ENCODE data around the gene AP1M1. TPM values are rescaled to one million over a fixed set of nuclear protein-coding genes. Genes with fewer than 3 reads are reported as not detected.

The AP1M1 gene
- total RNA-seq, 6 donors from 2014 or later, result 45.7 to 87.7 (median 62.5) TPM

- ATAC-seq (ENCODE audit: low FRiP score in 2 of 2), result no peak
Measured at GRCh38 chr19:16265205-16265604, 67.5 kb downstream of the AP1M1 start.

GRCh38 chr19:16265890-16266585 is 68.3 kb downstream of the AP1M1 start:
- Histone ChIP-seq H3K36me3 (no peaks in the 10 kb centered on the region), H3K9me3 (no peaks in the 10 kb centered on the region), H3K4me1 (peaks cover 17 to 26% (median 23%) of the 10 kb centered on the region in 4 donors), H3K27me3 (no peaks in the 10 kb centered on the region), H3K27ac (no peak overlapping the region), H3K4me3 (no peak overlapping the region)
- no peak for TF ChIP-seq POLR2A (IDR thresholded peaks at IDR 0.05)
- no peak for TF ChIP-seq CTCF (IDR thresholded peaks at IDR 0.05)
- TF ChIP-seq EP300 (IDR thresholded peaks at IDR 0.05), result no peak
- TF ChIP-seq POLR2AphosphoS5 (IDR thresholded peaks at IDR 0.05), result no peak
- DNase-seq (no peak), ATAC-seq (ENCODE audit: low FRiP score in 2 of 2) (no peak)
- WGBS, 2 donors, result 94 to 97% methylated on average over 9 to 14 of the region's 14 CpGs

More at GRCh38 chr19:16265205-16265604, 67.5 kb downstream of the AP1M1 start:
- WGBS, 2 donors, result 87 to 96% methylated on average over 3 of the region's 3 CpGs
- Histone ChIP-seq H3K4me3 (no peak overlapping the region), H3K36me3 (no peaks in the 10 kb centered on the region), H3K27me3 (no peaks in the 10 kb centered on the region), H3K27ac (no peak overlapping the region), H3K4me1 (peaks cover 21 to 26% (median 23%) of the 10 kb centered on the region in 4 donors), H3K9me3 (no peaks in the 10 kb centered on the region)
- no peak for DNase-seq
- TF ChIP-seq CTCF (IDR thresholded peaks at IDR 0.05) (no peak), EP300 (IDR thresholded peaks at IDR 0.05) (no peak), POLR2AphosphoS5 (IDR thresholded peaks at IDR 0.05) (no peak), POLR2A (IDR thresholded peaks at IDR 0.05) (no peak)

- Histone ChIP-seq H3K27ac (no peak overlapping the region), H3K4me1 (peaks cover 14 to 23% (median 21%) of the 10 kb centered on the region in 4 donors), H3K27me3 (no peaks in the 10 kb centered on the region), H3K36me3 (no peaks in the 10 kb centered on the region), H3K4me3 (no peak overlapping the region), H3K9me3 (no peaks in the 10 kb centered on the region)
- WGBS, 2 donors, result 48 to 65% methylated on average over 6 to 14 of the region's 14 CpGs
- ATAC-seq (ENCODE audit: low FRiP score in 2 of 2) (peak in 1 of 2 donors; percentile 13), DNase-seq (no peak)
- no peak for TF ChIP-seq POLR2A (IDR thresholded peaks at IDR 0.05)
- no peak for TF ChIP-seq CTCF (IDR thresholded peaks at IDR 0.05)
- no peak for TF ChIP-seq POLR2AphosphoS5 (IDR thresholded peaks at IDR 0.05)
- no peak for TF ChIP-seq EP300 (IDR thresholded peaks at IDR 0.05)
Measured at GRCh38 chr19:16266586-16266942, 68.9 kb downstream of the AP1M1 start.

- WGBS, 2 donors, result 88 to 97% methylated on average over 15 to 16 of the region's 17 CpGs
- peaks cover 0 to 4% (median 2%) of the 10 kb centered on the region in 4 donors for H3K4me1 ChIP-seq
- no peaks in the 10 kb centered on the region for H3K27me3 ChIP-seq
- DNase-seq (peak in 1 of 2 donors; percentile 72), ATAC-seq (ENCODE audit: low FRiP score in 2 of 2) (no peak)
- TF ChIP-seq POLR2AphosphoS5 (IDR thresholded peaks at IDR 0.05), result no peak
- TF ChIP-seq EP300 (IDR thresholded peaks at IDR 0.05), result no peak
- TF ChIP-seq CTCF (IDR thresholded peaks at IDR 0.05), result no peak
- TF ChIP-seq POLR2A (IDR thresholded peaks at IDR 0.05), result no peak
- no peak overlapping the region for H3K27ac ChIP-seq
- H3K4me3 ChIP-seq, result no peak overlapping the region
- H3K36me3 ChIP-seq, result no peaks in the 10 kb centered on the region
- H3K9me3 ChIP-seq, result no peaks in the 10 kb centered on the region
Measured at GRCh38 chr19:16268676-16269319, 71.1 kb downstream of the AP1M1 start.
